Measurements from ENCODE around the gene CLN5. TPM values are rescaled to one million over a fixed set of nuclear protein-coding genes. Genes with fewer than 3 reads are reported as not detected.
A peak's percentile ranks its signal among the peaks of the same experiment; 100 is the strongest.

The CLN5 gene
- total RNA-seq, 4 donors from 2014 or later = 4.5 to 10.1 (median 7.1) TPM

DNA sequence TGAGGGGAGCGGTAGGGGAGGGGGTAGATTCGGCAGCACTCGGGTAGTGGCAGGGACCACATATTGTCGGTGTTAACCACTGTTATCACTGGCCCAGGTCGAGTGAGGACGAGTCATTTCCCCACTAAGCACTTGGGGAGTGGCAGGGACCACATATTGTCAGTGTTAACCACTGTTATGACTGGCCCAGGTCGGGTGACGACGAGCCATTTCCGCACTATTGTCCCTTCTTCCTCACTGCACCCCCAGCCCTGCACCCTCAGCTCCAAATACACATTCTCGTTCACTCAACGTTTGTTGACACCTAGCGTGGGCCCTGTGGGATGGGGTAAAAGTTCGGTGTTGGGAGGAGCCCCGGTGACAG, 467 bp upstream of the CLN5 start:
- ATAC-seq = peak; percentile 4 to 22
- Histone ChIP-seq H3K36me3 (peaks cover 0 to 2% of the 10 kb centered on the region in 2 donors), H3K27me3 (no peaks in the 10 kb centered on the region), H3K27ac (peak overlapping the region; percentile 89 to 95 (median 92)), H3K9me3 (no peaks in the 10 kb centered on the region), H3K4me1 (peaks cover 14 to 15% of the 10 kb centered on the region in 2 donors), H3K4me3 (peak overlapping the region; percentile 72 to 92 (median 86))
- TF ChIP-seq, protein P1, sequence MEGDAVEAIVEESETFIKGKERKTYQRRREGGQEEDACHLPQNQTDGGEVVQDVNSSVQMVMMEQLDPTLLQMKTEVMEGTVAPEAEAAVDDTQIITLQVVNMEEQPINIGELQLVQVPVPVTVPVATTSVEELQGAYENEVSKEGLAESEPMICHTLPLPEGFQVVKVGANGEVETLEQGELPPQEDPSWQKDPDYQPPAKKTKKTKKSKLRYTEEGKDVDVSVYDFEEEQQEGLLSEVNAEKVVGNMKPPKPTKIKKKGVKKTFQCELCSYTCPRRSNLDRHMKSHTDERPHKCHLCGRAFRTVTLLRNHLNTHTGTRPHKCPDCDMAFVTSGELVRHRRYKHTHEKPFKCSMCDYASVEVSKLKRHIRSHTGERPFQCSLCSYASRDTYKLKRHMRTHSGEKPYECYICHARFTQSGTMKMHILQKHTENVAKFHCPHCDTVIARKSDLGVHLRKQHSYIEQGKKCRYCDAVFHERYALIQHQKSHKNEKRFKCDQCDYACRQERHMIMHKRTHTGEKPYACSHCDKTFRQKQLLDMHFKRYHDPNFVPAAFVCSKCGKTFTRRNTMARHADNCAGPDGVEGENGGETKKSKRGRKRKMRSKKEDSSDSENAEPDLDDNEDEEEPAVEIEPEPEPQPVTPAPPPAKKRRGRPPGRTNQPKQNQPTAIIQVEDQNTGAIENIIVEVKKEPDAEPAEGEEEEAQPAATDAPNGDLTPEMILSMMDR (IDR thresholded peaks at IDR 0.05 in 4 of 5, conservative IDR thresholded peaks at IDR 0.05 in 1 of 5) = no peak
- no peak for TF ChIP-seq POLR2A (IDR thresholded peaks at IDR 0.05)
- peak in 1 of 2 donors; percentile 40 for DNase-seq
- intact Hi-C loops (cut with DNase I; ENCODE audit: low total_unique reads) = loop anchor here (5.0 kb wide), 1 partner anchor 336 kb away; the partner anchor contains the start of gene MYCBP2
- in situ Hi-C loops (cut with MboI; ENCODE audit: low sequenced_read_pairs in 4 of 4) = no loop called here

- Histone ChIP-seq H3K9me3 (no peaks in the 10 kb centered on the region), H3K27ac (peak overlapping the region; percentile 89 to 95 (median 92)), H3K4me3 (peak overlapping the region; percentile 72 to 92 (median 86)), H3K36me3 (peaks cover 0 to 6% of the 10 kb centered on the region in 2 donors), H3K4me1 (peaks cover 14 to 15% of the 10 kb centered on the region in 2 donors), H3K27me3 (no peaks in the 10 kb centered on the region)
- intact Hi-C loops (cut with DNase I; ENCODE audit: low total_unique reads) (loop anchor here (1.0 to 5.0 kb wide), 2 partner anchors 35 to 335 kb away; partner anchors contain the start of genes FBXL3 and MYCBP2), in situ Hi-C loops (cut with MboI; ENCODE audit: low sequenced_read_pairs in 4 of 4) (no loop called here)
- ATAC-seq = peak; percentile 28 to 31
- peak in 1 of 2 donors; percentile 25 for DNase-seq
- TF ChIP-seq, protein P1 (IDR thresholded peaks at IDR 0.05 in 4 of 5, conservative IDR thresholded peaks at IDR 0.05 in 1 of 5) = no peak
- TF ChIP-seq POLR2A (IDR thresholded peaks at IDR 0.05) = no peak
Measured at GRCh38 chr13:76992548-76993001, 694 bp downstream of the CLN5 start.

- peak overlapping the region; percentile 89 to 95 (median 92) for H3K27ac ChIP-seq
- peaks cover 0 to 6% of the 10 kb centered on the region in 2 donors for H3K36me3 ChIP-seq
- peak overlapping the region; percentile 72 to 92 (median 86) for H3K4me3 ChIP-seq
- no peaks in the 10 kb centered on the region for H3K27me3 ChIP-seq
- DNase-seq (no peak), ATAC-seq (no peak)
- no peak for TF ChIP-seq POLR2A (IDR thresholded peaks at IDR 0.05)
- TF ChIP-seq, protein P1 (IDR thresholded peaks at IDR 0.05 in 4 of 5, conservative IDR thresholded peaks at IDR 0.05 in 1 of 5) = no peak
- no peaks in the 10 kb centered on the region for H3K9me3 ChIP-seq
- H3K4me1 ChIP-seq = peaks cover 14 to 15% of the 10 kb centered on the region in 2 donors
- intact Hi-C loops (cut with DNase I; ENCODE audit: low total_unique reads) (loop anchor here (5.0 kb wide), 1 partner anchor 334 kb away; the partner anchor contains the start of gene MYCBP2), in situ Hi-C loops (cut with MboI; ENCODE audit: low sequenced_read_pairs in 4 of 4) (no loop called here)
Measured at GRCh38 chr13:76993021-76993420, 1.1 kb downstream of the CLN5 start.

GRCh38 chr13:76993473-76993872, 1.6 kb downstream of the CLN5 start:
- ATAC-seq = no peak
- peaks cover 14 to 15% of the 10 kb centered on the region in 2 donors for H3K4me1 ChIP-seq
- no peaks in the 10 kb centered on the region for H3K9me3 ChIP-seq
- intact Hi-C loops (cut with DNase I; ENCODE audit: low total_unique reads) (loop anchor here (5.0 kb wide), 1 partner anchor 334 kb away; the partner anchor contains the start of gene MYCBP2), in situ Hi-C loops (cut with MboI; ENCODE audit: low sequenced_read_pairs in 4 of 4) (no loop called here)
- no peaks in the 10 kb centered on the region for H3K27me3 ChIP-seq
- DNase-seq = no peak
- peak overlapping the region in 3 of 4 donors; percentile 89 to 95 (median 93) for H3K27ac ChIP-seq
- H3K4me3 ChIP-seq = peak overlapping the region in 2 of 4 donors; percentile 72 to 92
- peaks cover 0 to 6% of the 10 kb centered on the region in 2 donors for H3K36me3 ChIP-seq
- TF ChIP-seq, protein P1 (IDR thresholded peaks at IDR 0.05 in 4 of 5, conservative IDR thresholded peaks at IDR 0.05 in 1 of 5) = no peak
